A673 (cell line): Measurements from ENCODE around the gene BTG4. TPM values are rescaled to one million over a fixed set of nuclear protein-coding genes. Genes with fewer than 3 reads are reported as not detected.

Experiments
- BruUV-seq: library from RNA; stranded (reverse); fragments of 400-500 nt; replicated peaks from 2 replicates; lab custom pipeline; 2021; lab: Mats Ljungman, UMichigan
- CTCF ChIA-PET: fragments of 300-600 bp; sonication (Branson Sonifier 250); formaldehyde crosslinking; loops from one replicate; lab custom pipeline; 2022; ENCODE audit warnings: antibody characterized with exemption; lab: Charles Lee
- POLR2A ChIA-PET: fragments of 300-600 bp; sonication (Branson Sonifier 250); formaldehyde crosslinking; loops from one replicate; lab custom pipeline; 2022; ENCODE audit warnings: antibody characterized with exemption; ENCODE audit not compliant: low non-redundant PET; lab: Charles Lee
- DNase-seq: peaks from one replicate; pipeline ENCODE4 v3.0.0-alpha.2; 2015; ENCODE audit warnings: low spot score
- H3K27ac ChIP-seq: fragments of 200-600 bp; sonication (generic); 2 replicates; pipeline ENCODE4 v1.5.1; 2016; ENCODE audit warnings: mixed run types, low read depth, mild to moderate bottlenecking, mixed read lengths, antibody characterized with exemption, low read length; ENCODE audit not compliant: poor library complexity, severe bottlenecking
- H3K27me3 ChIP-seq: fragments of 200-600 bp; sonication (generic); replicated peaks from 2 replicates; pipeline ENCODE4 v1.6.1; 2017; ENCODE audit warnings: mixed run types, low read depth, mild to moderate bottlenecking, mixed read lengths, antibody characterized with exemption, low read length; ENCODE audit not compliant: insufficient read depth, poor library complexity
- H3K36me3 ChIP-seq: fragments of 200-600 bp; sonication (generic); 2 replicates; pipeline ENCODE4 v1.6.1; 2016; ENCODE audit warnings: mixed run types, mild to moderate bottlenecking, mixed read lengths, antibody characterized with exemption, low read length; ENCODE audit not compliant: insufficient read depth, poor library complexity, severe bottlenecking
- H3K4me1 ChIP-seq: fragments of 200-600 bp; sonication (generic); 2 replicates; pipeline ENCODE4 v1.6.1; 2017; ENCODE audit warnings: mixed run types, mild to moderate bottlenecking, mixed read lengths, antibody characterized with exemption, low read length; ENCODE audit not compliant: insufficient read depth, poor library complexity, severe bottlenecking
- H3K4me3 ChIP-seq: fragments of 200-600 bp; sonication (generic); 2 replicates; pipeline ENCODE4 v1.5.1; 2016; ENCODE audit warnings: low read depth, mixed run types, mild to moderate bottlenecking, mixed read lengths, low read length; ENCODE audit not compliant: poor library complexity, severe bottlenecking
- H3K9me3 ChIP-seq: fragments of 200-600 bp; sonication (generic); 2 replicates; pipeline ENCODE4 v1.6.1; 2016; ENCODE audit warnings: mixed run types, low read depth, mild to moderate bottlenecking, mixed read lengths, antibody characterized with exemption, low read length; ENCODE audit not compliant: poor library complexity, severe bottlenecking
- CTCF ChIP-seq: fragments of 300-800, 200-600 bp; sonication (generic); conservative IDR thresholded peaks from 2 replicates; pipeline ENCODE4 v1.5.1; 2017; ENCODE audit warnings: low read depth, mild to moderate bottlenecking, antibody characterized with exemption, low read length, moderate library complexity, mixed read lengths
- EZH2 ChIP-seq: fragments of 200-600 bp; sonication (generic); IDR thresholded peaks from 2 replicates; pipeline ENCODE4 v1.6.1; 2017; ENCODE audit warnings: borderline replicate concordance, low read depth, mild to moderate bottlenecking, mixed read lengths, antibody characterized with exemption, low read length; ENCODE audit not compliant: poor library complexity, severe bottlenecking
- intact Hi-C: fragments of 100-400 bp; cut with micrococcal nuclease; formaldehyde crosslinking; loops from one replicate; pipeline ENCODE4 v1.10.0; 2022; ENCODE audit not compliant: unreplicated experiment
- total RNA-seq: library from RNA; stranded (reverse); gene quantifications from 2 replicates; pipeline ENCODE4 v1.2.3, GENCODE V29; 2021

BTG4 gene
- total RNA-seq, 1 experiment from 2014 or later, result not detected

- Histone ChIP-seq H3K27ac (no peak overlapping the region), H3K4me1 (peaks cover 10% of the 10 kb centered on the region), H3K36me3 (no peaks in the 10 kb centered on the region), H3K4me3 (no peak overlapping the region), H3K27me3 (no peaks in the 10 kb centered on the region), H3K9me3 (no peaks in the 10 kb centered on the region)
- no TSS peak for BruUV-seq
- intact Hi-C loops, result no loop called here
- DNase-seq, result no peak
- CTCF ChIA-PET, result no interaction called here
- 0 out of 2 replicates have a peak, but pooled peaks have one; percentile 10 for TF ChIP-seq CTCF
- TF ChIP-seq EZH2, result no peak
- POLR2A ChIA-PET, result no interaction called here
These were observed 52.5 kb downstream of the BTG4 start for GRCh38 chr11:111459506-111460270.

- Histone ChIP-seq H3K9me3 (no peaks in the 10 kb centered on the region), H3K27ac (no peak overlapping the region), H3K4me3 (no peak overlapping the region), H3K36me3 (no peaks in the 10 kb centered on the region), H3K27me3 (no peaks in the 10 kb centered on the region), H3K4me1 (peaks cover 10% of the 10 kb centered on the region)
- CTCF ChIA-PET, result no interaction called here
- POLR2A ChIA-PET, result interaction anchor here (0.7 kb wide), 1 partner anchor 644 kb away, joined by 6 read pairs; no protein-coding TSS in a partner anchor
- TF ChIP-seq EZH2 (no peak), CTCF (no peak)
- no TSS peak for BruUV-seq
- intact Hi-C loops, result no loop called here
- DNase-seq, result no peak
These were observed 54.3 kb downstream of the BTG4 start for GRCh38 chr11:111457731-111458368.

GRCh38 chr11:111456859-111457730, 55.1 kb downstream of the BTG4 start:
- no peaks in the 10 kb centered on the region for H3K9me3 ChIP-seq
- no peak for DNase-seq
- POLR2A ChIA-PET, result interaction anchor here (0.7 kb wide), 1 partner anchor 643 kb away, joined by 6 read pairs; no protein-coding TSS in a partner anchor
- H3K4me3 ChIP-seq, result no peak overlapping the region
- TF ChIP-seq CTCF (no peak), EZH2 (no peak)
- BruUV-seq, result no TSS peak
- peaks cover 10% of the 10 kb centered on the region for H3K4me1 ChIP-seq
- intact Hi-C loops, result no loop called here
- no peak overlapping the region for H3K27ac ChIP-seq
- no peaks in the 10 kb centered on the region for H3K27me3 ChIP-seq
- H3K36me3 ChIP-seq, result no peaks in the 10 kb centered on the region
- CTCF ChIA-PET, result no interaction called here
